Measurements from ENCODE around the gene HTT. TPM values are rescaled to one million over a fixed set of nuclear protein-coding genes. Genes with fewer than 3 reads are reported as not detected.

HTT gene
- total and polyA plus RNA-seq, 9 of the 15 experiments (the other 6 are each of a cell fraction or from before 2014, with no cell fraction given) = 0.66 to 31.6 (median 14.7) TPM

DNA sequence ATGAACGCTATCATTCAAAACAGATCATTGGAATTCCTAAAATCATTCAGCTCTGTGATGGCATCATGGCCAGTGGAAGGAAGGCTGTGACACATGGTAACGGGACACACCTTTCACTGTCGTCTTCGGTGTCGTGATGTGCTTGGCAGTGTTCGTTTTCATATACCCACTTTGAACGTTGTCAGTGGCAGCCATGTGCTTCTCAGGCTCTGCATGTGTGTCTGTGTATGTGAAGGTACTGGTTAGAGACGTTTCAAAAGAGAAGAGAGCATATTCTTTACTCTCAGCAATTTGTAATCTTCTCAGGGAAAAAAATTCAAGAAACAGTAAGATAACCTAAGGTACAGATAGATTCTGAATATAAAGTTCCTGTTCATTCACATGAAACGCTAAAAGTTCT, 103.9 kb downstream of the HTT start:
- H3K36me3 ChIP-seq (ENCODE audit: control insufficient read depth, insufficient read depth, low read length) = peaks cover 48% of the 10 kb centered on the region; the same call in 2 of the 3 replicates
- intact Hi-C loops (cut with micrococcal nuclease) (no loop called here), in situ Hi-C loops (cut with MboI) (no loop called here)
- H3K4me2 ChIP-seq (ENCODE audit: insufficient read depth, low read length) = no peak overlapping the region
- no peaks in the 10 kb centered on the region for H3K4me1 ChIP-seq (replicated peaks in 1 of 2; ENCODE audit: control insufficient read depth in 2 of 2, insufficient read depth in 2 of 2, low read length in 2 of 2)
- no peak overlapping the region for H2AFZ ChIP-seq (ENCODE audit: low read depth, low read length)
- TF ChIP-seq, protein P1, sequence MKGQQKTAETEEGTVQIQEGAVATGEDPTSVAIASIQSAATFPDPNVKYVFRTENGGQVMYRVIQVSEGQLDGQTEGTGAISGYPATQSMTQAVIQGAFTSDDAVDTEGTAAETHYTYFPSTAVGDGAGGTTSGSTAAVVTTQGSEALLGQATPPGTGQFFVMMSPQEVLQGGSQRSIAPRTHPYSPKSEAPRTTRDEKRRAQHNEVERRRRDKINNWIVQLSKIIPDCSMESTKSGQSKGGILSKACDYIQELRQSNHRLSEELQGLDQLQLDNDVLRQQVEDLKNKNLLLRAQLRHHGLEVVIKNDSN (CRISPR knock-in tag; IDR thresholded peaks at IDR 0.05) = no peak
- H3K27ac ChIP-seq (ENCODE audit: extremely low read depth, low read depth, low read length) = no peak overlapping the region
- H4K20me1 ChIP-seq (replicated peaks; ENCODE audit: control insufficient read depth, insufficient read depth, low read length) = no peaks in the 10 kb centered on the region
- no peak overlapping the region for H3K9ac ChIP-seq (ENCODE audit: insufficient read depth in 1 of 2, low read depth in 2 of 2, low read length in 2 of 2)
- no peaks in the 10 kb centered on the region for H3K9me1 ChIP-seq (ENCODE audit: control insufficient read depth, insufficient read depth, low read length)
- no TSS peak for BruUV-seq (replicated peaks)
- no peaks in the 10 kb centered on the region for H3K9me3 ChIP-seq (replicated peaks; ENCODE audit: control insufficient read depth, insufficient read depth, low read depth, low read length)
- H3K79me2 ChIP-seq (ENCODE audit: control insufficient read depth, insufficient read depth, low read length) = no peaks in the 10 kb centered on the region
- no peaks in the 10 kb centered on the region for H3K27me3 ChIP-seq (ENCODE audit: control insufficient read depth in 2 of 2, insufficient read depth in 2 of 2, low read length in 2 of 2)
- ChIA-PET CTCF (ENCODE audit: low intra/inter-chr PET ratio) (no interaction called here), POLR2A (interaction anchor here (1.2 kb wide), 1 partner anchor 8 kb away, joined by 3 read pairs; no protein-coding TSS in a partner anchor)
- WGBS (ENCODE audit: insufficient coverage, low coverage, missing lambda C conversion rate) = 73% methylated on average over 9 of the region's 9 CpGs
- no peak for ATAC-seq
- no peak for DNase-seq (ENCODE audit: extremely low read depth in 1 of 4, low spot score in 3 of 4)
- no peak overlapping the region for H3K4me3 ChIP-seq
- FAIRE-seq = no peak

DNA sequence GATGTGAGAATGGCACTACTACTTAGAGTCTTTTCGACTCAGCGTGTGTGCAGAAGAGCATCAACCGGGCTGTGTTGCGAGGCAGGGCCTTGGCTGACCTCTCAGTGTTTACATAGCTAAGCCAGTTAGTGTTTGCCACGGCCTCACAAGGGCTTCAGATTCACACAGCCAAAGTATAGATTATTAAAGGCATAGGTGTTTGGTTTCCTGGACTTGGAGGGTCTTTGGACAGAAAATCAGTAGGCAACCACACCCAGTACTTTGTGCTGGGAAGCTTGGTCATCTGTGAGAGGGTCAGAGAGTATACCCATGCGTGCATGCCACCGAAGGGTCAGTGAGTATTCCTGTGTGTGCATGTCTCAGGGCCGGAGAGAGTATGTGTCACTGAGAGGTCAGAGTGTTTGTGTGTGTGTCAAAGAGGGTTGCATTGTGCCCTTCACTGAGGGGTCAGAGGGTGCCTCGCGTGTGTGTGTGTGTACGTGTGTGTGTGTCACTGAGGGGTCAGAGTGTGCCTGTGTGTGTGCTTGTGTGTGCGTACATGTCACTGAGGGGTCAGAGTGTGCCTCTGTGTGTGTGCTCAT, 104.7 kb downstream of the HTT start:
- DNase-seq (ENCODE audit: extremely low read depth in 1 of 4, low spot score in 3 of 4) = no peak
- intact Hi-C loops (cut with micrococcal nuclease) (no loop called here), in situ Hi-C loops (cut with MboI) (no loop called here)
- H3K4me2 ChIP-seq (ENCODE audit: insufficient read depth, low read length) = no peak overlapping the region
- ChIA-PET CTCF (ENCODE audit: low intra/inter-chr PET ratio) (no interaction called here), POLR2A (no interaction called here)
- H3K79me2 ChIP-seq (ENCODE audit: control insufficient read depth, insufficient read depth, low read length) = no peaks in the 10 kb centered on the region
- H4K20me1 ChIP-seq (replicated peaks; ENCODE audit: control insufficient read depth, insufficient read depth, low read length) = no peaks in the 10 kb centered on the region
- no peak overlapping the region for H2AFZ ChIP-seq (ENCODE audit: low read depth, low read length)
- no peak for ATAC-seq
- no peak overlapping the region for H3K27ac ChIP-seq (ENCODE audit: extremely low read depth, low read depth, low read length)
- no TSS peak for BruUV-seq (replicated peaks)
- H3K27me3 ChIP-seq (ENCODE audit: control insufficient read depth in 2 of 2, insufficient read depth in 2 of 2, low read length in 2 of 2) = no peaks in the 10 kb centered on the region
- H3K36me3 ChIP-seq (ENCODE audit: control insufficient read depth, insufficient read depth, low read length) = peaks cover 48% of the 10 kb centered on the region; the same call in 2 of the 3 replicates
- WGBS (ENCODE audit: insufficient coverage, low coverage, missing lambda C conversion rate) = 85% methylated on average over 12 of the region's 12 CpGs
- no peak for FAIRE-seq
- no peak overlapping the region for H3K4me3 ChIP-seq
- TF ChIP-seq, protein P2, sequence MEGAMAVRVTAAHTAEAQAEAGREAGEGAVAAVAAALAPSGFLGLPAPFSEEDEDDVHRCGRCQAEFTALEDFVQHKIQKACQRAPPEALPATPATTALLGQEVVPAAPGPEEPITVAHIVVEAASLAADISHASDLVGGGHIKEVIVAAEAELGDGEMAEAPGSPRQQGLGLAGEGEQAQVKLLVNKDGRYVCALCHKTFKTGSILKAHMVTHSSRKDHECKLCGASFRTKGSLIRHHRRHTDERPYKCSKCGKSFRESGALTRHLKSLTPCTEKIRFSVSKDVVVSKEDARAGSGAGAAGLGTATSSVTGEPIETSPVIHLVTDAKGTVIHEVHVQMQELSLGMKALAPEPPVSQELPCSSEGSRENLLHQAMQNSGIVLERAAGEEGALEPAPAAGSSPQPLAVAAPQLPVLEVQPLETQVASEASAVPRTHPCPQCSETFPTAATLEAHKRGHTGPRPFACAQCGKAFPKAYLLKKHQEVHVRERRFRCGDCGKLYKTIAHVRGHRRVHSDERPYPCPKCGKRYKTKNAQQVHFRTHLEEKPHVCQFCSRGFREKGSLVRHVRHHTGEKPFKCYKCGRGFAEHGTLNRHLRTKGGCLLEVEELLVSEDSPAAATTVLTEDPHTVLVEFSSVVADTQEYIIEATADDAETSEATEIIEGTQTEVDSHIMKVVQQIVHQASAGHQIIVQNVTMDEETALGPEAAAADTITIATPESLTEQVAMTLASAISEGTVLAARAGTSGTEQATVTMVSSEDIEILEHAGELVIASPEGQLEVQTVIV (CRISPR knock-in tag; IDR thresholded peaks at IDR 0.05; ENCODE audit: borderline replicate concordance) = no peak
- TF ChIP-seq ZNF316 (IDR thresholded peaks at IDR 0.05) (no peak), CHCHD3 (CRISPR knock-in tag; IDR thresholded peaks at IDR 0.05) (no peak), DPF2 (IDR thresholded peaks at IDR 0.05) (no peak), TEAD1 (CRISPR knock-in tag; IDR thresholded peaks at IDR 0.05) (no peak)
- H3K4me1 ChIP-seq (replicated peaks in 1 of 2; ENCODE audit: control insufficient read depth in 2 of 2, insufficient read depth in 2 of 2, low read length in 2 of 2) = no peaks in the 10 kb centered on the region
- no peaks in the 10 kb centered on the region for H3K9me1 ChIP-seq (ENCODE audit: control insufficient read depth, insufficient read depth, low read length)
- H3K9ac ChIP-seq (ENCODE audit: insufficient read depth in 1 of 2, low read depth in 2 of 2, low read length in 2 of 2) = peak overlapping the region in 1 of 2 experiments; percentile 19; a peak in 1 of 4 replicates
- H3K9me3 ChIP-seq (replicated peaks; ENCODE audit: control insufficient read depth, insufficient read depth, low read depth, low read length) = no peaks in the 10 kb centered on the region
